ENCODE results near the gene PARK7.

Gene PARK7

GRCh38 chr1:8011016-8011415, 49.5 kb downstream of the PARK7 start:
- no peak for DNase-seq

DNA sequence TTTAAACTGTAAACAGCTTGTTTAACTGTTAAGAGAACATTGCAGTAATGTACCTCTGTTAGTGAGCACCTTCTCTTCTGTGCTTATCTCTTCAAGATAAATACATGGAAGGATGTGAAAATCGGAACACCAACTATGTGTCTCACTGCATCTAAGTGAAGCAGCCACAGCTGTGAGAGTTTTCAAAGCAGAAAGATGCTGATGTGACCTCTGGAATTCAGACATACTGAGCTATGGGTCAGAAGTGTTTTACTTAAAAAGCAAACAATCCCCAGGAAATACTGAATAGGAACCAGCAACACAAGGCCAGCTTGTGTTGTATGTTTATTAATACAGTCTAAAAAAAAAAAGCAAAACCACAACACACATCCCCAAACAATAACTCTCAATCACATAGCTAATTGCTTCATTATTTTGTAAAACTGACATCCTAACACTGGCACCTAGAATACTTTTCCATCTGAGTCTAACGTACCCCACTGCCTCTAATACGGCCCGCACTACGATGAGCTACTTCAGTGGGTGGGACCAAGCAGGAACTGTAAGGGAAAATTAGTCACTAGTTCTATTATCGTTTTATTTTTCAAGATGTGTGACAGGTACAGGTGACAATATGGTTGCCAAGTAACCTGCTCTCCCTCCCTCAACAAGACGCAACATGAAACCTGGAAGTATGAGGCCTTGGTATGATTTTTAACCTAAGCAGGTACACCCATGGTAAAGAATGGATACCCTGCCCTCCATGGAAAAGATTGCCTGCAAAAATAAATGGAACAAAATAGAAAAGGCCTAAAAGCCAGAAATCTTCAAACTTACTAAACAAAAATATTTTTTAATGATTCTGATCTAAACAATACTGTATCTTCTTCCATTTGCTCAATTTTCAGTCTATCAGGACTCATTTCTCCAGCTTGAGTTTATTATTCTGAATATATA, 50.7 kb downstream of the PARK7 start:
- DNase-seq: no peak

DNA sequence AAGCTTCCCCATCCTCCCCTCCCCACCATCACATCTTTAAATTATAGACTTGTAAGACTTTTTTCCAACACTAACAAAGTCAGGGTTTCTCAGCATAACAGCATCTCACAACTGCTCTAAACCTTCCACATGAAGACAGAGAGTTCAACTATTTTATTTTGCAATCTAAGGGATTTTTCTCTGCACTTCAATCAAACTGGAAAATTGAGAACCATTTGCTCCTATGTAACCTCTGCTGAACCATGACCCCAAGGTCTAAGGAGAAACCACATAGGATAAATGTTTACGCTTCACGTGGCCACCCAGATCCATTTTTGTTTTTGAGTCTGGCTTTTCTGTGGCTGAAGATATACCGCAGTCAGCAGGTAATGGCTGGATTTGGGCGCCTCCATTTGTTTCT, 51.4 kb downstream of the PARK7 start:
- DNase-seq: no peak

- no peak for DNase-seq
Measured at GRCh38 chr1:8013399-8013798, 51.9 kb downstream of the PARK7 start.

GRCh38 chr1:8013800-8014199, 52.3 kb downstream of the PARK7 start:
- no peak for DNase-seq

- DNase-seq: no peak
Measured at GRCh38 chr1:8014381-8014988, 53.0 kb downstream of the PARK7 start.

- DNase-seq: peak; percentile 25 to 62
Measured at GRCh38 chr1:8015036-8015808, 53.7 kb downstream of the PARK7 start.

DNA sequence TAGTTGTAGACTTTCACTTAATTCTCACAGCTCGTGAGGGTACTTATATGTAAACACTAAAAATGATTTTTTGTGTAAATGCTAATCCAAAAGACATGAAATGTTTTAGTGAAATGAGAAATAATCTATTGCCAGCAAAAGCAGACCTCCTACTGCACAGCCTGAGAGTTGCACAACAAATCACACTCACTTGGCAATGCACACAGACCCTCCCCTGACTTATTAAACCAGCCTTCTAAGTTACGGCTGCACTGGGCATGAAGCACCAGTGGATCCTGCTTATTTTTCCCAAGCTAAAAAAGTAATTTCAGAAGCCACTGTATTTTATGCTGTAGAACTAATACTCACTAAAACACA, 54.3 kb downstream of the PARK7 start:
- DNase-seq: no peak

GRCh38 chr1:8016210-8016894, 54.8 kb downstream of the PARK7 start:
- DNase-seq: no peak

DNA sequence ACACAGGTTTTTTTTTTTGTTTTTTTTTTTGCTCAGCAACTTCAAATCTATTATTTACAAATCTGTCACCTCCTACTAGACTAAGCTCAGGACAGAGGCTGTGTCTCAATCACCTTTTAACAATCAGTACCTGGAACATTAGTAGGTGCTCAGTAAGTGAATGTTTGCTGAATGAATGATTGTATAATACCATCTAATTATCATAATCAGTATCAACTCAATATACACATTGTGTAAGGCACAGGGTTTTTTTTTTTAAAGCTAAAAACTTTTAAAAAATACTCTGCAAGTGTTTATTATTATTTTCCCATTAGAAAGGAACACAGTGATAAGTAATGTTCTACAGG, 55.4 kb downstream of the PARK7 start:
- no peak for DNase-seq

- no peak for DNase-seq
Measured at GRCh38 chr1:8017495-8018197, 56.1 kb downstream of the PARK7 start.

DNA sequence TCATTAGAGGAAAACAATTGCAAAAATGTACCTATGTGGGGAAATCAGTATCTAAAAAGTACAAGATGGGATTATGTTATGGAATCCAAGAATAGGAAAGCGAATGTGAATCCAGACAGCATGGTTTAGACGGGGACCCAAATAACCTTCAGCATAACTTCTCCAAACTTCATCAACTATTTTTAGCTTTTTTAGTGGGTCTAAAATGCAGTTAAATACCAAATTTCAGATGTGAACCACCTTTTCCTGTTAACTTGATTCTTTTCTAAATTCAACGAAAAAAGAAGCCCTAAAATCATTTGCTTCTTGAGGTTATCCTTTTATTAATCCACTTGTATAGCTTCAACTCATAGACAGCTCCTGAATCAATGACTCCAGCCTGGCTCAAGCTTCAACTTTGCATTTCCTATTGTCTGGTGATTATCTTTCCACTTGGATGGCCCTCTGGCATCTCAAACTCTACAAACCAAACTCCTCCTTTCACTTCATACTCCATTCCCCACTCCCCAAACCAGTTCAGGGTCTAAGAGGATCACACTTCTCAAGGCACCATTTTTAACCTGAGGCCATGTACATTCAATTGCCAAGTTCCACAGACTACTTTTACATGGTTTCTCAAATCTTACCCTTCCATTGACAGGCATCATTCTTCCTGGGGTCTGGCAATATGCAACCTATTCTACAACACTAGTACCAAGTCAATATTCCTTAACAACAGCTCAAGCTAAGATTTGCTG, 57.1 kb downstream of the PARK7 start:
- no peak for DNase-seq

DNA sequence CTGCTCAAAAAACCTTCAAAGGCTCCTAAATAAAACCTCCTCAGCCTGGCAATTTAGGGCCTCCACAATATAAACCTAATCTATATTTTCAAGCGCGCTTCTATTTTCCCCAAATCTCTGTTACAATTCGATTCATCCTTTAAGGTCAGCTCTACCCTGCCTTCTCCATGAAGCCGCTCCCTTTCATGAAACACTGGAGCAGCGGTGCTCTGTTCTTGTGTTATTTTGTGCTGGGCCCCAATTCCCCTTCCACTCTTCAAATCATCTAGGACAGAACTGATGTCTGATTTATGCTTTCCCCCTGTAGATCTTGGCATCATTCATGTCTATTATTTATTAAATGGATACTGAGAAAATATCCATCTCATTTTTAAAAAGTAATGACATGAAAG, 57.7 kb downstream of the PARK7 start:
- no peak for DNase-seq

DNA sequence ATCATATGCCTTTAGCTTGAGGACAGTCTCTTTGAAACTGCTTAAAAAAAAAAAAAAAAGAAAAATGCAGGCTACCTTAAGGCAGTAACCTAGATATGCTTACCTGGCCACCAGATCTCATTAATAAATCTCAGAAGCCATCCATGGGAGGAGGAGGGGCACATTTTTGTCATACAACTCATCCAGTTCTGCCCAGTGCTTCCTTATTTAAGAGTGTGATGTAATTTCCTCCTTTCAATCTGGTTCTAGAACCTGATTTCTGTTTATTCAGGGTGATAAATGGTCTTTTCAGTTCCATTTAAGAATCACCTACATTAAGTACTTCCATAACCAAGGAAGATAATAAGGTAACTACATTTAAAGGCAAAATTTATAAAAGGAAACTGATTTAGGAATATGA, 58.5 kb downstream of the PARK7 start:
- no peak for DNase-seq

- no peak for DNase-seq
Measured at GRCh38 chr1:8021676-8022266, 60.3 kb downstream of the PARK7 start.

DNA sequence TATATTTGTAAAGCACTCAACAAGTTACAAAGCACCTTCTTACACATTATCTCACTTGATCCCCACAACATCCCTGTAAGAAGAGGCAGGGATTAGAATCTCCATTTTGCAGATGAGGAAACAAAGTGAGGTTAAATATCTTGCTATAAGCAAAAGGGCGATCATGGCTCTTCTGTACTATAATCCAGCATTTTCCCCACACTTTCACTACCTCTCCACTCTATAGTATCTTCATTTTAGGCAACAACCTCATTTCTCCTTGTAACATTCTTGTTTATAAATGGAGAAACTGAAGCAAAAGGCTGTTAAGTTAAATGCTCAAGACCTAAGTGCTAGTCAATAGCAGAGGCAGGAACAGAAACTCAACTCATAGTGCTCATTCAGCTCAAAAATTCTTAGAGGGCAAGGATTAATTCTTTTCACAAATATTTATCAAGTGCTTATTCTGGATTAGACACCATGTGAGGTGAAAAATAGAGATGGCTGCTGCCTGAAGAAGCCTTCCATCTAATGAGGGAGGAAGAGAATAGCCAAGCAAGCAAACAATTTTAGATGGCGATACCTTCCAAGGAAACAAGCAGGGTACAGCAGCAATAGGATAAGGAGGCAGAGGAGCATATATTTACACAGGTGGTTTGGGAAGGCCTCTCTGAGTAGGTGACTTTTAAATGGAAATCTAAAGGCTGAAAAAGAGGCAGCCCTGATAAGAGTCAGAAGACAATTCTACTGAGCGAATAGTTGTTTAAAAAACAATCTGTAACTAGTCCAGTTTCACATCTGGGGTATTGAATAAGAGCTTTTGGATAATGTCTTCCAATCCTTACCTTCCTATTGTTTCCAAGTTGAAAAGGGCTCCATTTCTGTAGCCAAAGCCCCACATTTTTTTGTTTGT, 61.1 kb downstream of the PARK7 start:
- DNase-seq: no peak

GRCh38 chr1:8023287-8023994, 61.9 kb downstream of the PARK7 start:
- no peak for DNase-seq

GRCh38 chr1:8023995-8024313, 62.4 kb downstream of the PARK7 start:
- DNase-seq: no peak

DNA sequence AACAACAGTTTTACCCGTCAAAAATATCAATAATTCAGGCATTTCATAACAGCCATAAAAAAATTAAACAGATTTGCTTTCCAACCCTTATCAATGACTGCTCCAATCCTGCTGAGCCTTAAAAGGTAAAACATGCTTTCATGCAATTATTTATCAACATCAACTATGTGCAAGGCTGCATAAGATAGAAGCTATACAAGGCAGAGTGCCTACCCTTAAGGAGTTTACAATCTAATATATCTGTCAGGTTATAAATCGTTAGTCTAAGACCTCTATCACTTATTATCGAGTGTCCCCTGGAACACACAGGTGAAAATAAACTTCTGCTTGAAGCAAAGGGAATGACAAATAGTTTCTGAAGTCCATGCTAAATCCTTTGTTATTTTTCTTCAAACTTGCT, 62.8 kb downstream of the PARK7 start:
- DNase-seq: no peak
